ENCODE data around the gene REPS2. TPM values are rescaled to one million over a fixed set of nuclear protein-coding genes. Genes with fewer than 3 reads are reported as not detected.

REPS2 gene
- total RNA-seq, 1 experiment from 2014 or later = 3.7 TPM

- H3K4me3 Mint-ChIP-seq = no peak overlapping the region
- Histone ChIP-seq H3K27ac (ENCODE audit: insufficient read length, low read depth, low read length) (no peak overlapping the region), H3K9me3 (ENCODE audit: control insufficient read depth, low read depth, low read length) (no peaks in the 10 kb centered on the region), H2BK120ac (ENCODE audit: low read depth, low read length, poor library complexity, severe bottlenecking) (no peak overlapping the region), H2BK5ac (ENCODE audit: insufficient read length, low read length) (no peak overlapping the region), H3K56ac (ENCODE audit: insufficient read length, low read depth, low read length) (no peak overlapping the region), H2AK5ac (ENCODE audit: insufficient read length, low read length) (no peak overlapping the region), H3K4ac (ENCODE audit: low read depth, low read length) (no peak overlapping the region), H3K9ac (ENCODE audit: extremely low read depth, insufficient read length, low read length) (no peak overlapping the region), H3K23me2 (ENCODE audit: insufficient read length, low read depth, low read length, poor library complexity, severe bottlenecking) (no peaks in the 10 kb centered on the region), H3K27me3 (ENCODE audit: insufficient read depth, low read length) (no peaks in the 10 kb centered on the region), H2BK15ac (ENCODE audit: low read depth, low read length) (no peak overlapping the region), H3K14ac (ENCODE audit: insufficient read depth, low read length) (no peak overlapping the region), H4K5ac (ENCODE audit: insufficient read length, low read depth, low read length) (no peak overlapping the region), H4K8ac (replicated peaks; ENCODE audit: insufficient read length, low read depth, low read length) (no peak overlapping the region), H2BK12ac (ENCODE audit: insufficient read length, low read depth, low read length) (no peak overlapping the region), H2BK20ac (ENCODE audit: low read depth, low read length, poor library complexity, severe bottlenecking) (no peak overlapping the region), H2AFZ (ENCODE audit: low read length) (no peak overlapping the region), H3T11ph (ENCODE audit: low read length) (no peak overlapping the region), H3K4me1 (ENCODE audit: insufficient read depth, low read length) (no peaks in the 10 kb centered on the region), H3K79me1 (ENCODE audit: insufficient read depth, low read depth, low read length, poor library complexity, severe bottlenecking) (no peaks in the 10 kb centered on the region), H3K18ac (ENCODE audit: insufficient read length, low read depth, low read length) (no peak overlapping the region), H3K4me2 (ENCODE audit: insufficient read depth, insufficient read length, low read length) (no peak overlapping the region), H3K79me2 (ENCODE audit: insufficient read depth, low read length) (no peaks in the 10 kb centered on the region), H3K23ac (ENCODE audit: insufficient read length, low read depth, low read length) (no peak overlapping the region), H4K91ac (ENCODE audit: insufficient read length, low read depth, low read length) (no peak overlapping the region), H4K20me1 (ENCODE audit: control insufficient read depth, insufficient read depth, insufficient read length) (no peaks in the 10 kb centered on the region)
- no peaks in the 10 kb centered on the region for H3K36me3 Mint-ChIP-seq (ENCODE audit: insufficient read depth in 1 of 3, low read depth in 3 of 3)
- no CpG with 5 or more reads among the region's 2 CpGs for WGBS (ENCODE audit: extremely low coverage, insufficient read length, low lambda C conversion rate)
- no peaks in the 10 kb centered on the region for H3K27me3 Mint-ChIP-seq (ENCODE audit: low read depth)
- H3K27ac Mint-ChIP-seq = no peak overlapping the region; a peak in 1 of 7 replicates
- H3K9me3 Mint-ChIP-seq = no peaks in the 10 kb centered on the region; a peak in 1 of 5 replicates
- DNase-seq = no peak
- H3K4me1 Mint-ChIP-seq = no peaks in the 10 kb centered on the region
- no peak for TF ChIP-seq CTCF (conservative IDR thresholded peaks at IDR 0.05)
Observed at GRCh38 chrX:17056868-17057608, 110.6 kb downstream of the REPS2 start.
